Calu3 (cell line): Measurements from ENCODE around the gene PTPRR. TPM values are rescaled to one million over a fixed set of nuclear protein-coding genes. Genes with fewer than 3 reads are reported as not detected.

Experiments used
- BruUV-seq: library from RNA; stranded (reverse); fragments of 400-500 nt; replicated peaks from 2 replicates; lab custom pipeline; 2021; lab: Mats Ljungman, UMichigan
- CTCF ChIA-PET: fragments of 300-600 bp; sonication (Branson Sonifier 250); formaldehyde crosslinking; loops from one replicate; lab custom pipeline; 2022; ENCODE audit warnings: antibody characterized with exemption; lab: Charles Lee
- DNase-seq: peaks from one replicate; pipeline ENCODE4 v3.0.0; 2022
- H3K27ac Mint-ChIP-seq: one replicate; pipeline ENCODE4 v1.8.0; 2022; ENCODE audit warnings: mixed read lengths; ENCODE audit not compliant: unreplicated experiment
- H3K27me3 Mint-ChIP-seq: one replicate; pipeline ENCODE4 v1.8.0; 2022; ENCODE audit warnings: mixed read lengths; ENCODE audit not compliant: unreplicated experiment
- H3K36me3 Mint-ChIP-seq: one replicate; pipeline ENCODE4 v1.8.0; 2022; ENCODE audit warnings: mild to moderate bottlenecking, moderate library complexity, mixed read lengths; ENCODE audit not compliant: insufficient read depth, unreplicated experiment
- H3K4me1 Mint-ChIP-seq: one replicate; pipeline ENCODE4 v1.8.0; 2022; ENCODE audit warnings: mild to moderate bottlenecking, low read depth, mixed read lengths; ENCODE audit not compliant: unreplicated experiment
- H3K4me3 Mint-ChIP-seq: one replicate; pipeline ENCODE4 v1.8.0; 2022; ENCODE audit warnings: mild to moderate bottlenecking, low read depth, moderate library complexity, mixed read lengths; ENCODE audit not compliant: unreplicated experiment
- H3K9me3 Mint-ChIP-seq: one replicate; pipeline ENCODE4 v1.8.0; 2022; ENCODE audit warnings: low read depth, mixed read lengths; ENCODE audit not compliant: unreplicated experiment
- CTCF ChIP-seq: fragments of 200-600 bp; IDR thresholded peaks from one replicate; pipeline ENCODE4 v1.8.0; 2022; ENCODE audit warnings: antibody characterized with exemption; ENCODE audit not compliant: unreplicated experiment
- intact Hi-C: fragments of 100-400 bp; cut with micrococcal nuclease; formaldehyde crosslinking; loops from one replicate; pipeline ENCODE4 v1.10.0; 2022; ENCODE audit not compliant: unreplicated experiment
- total RNA-seq: library from RNA; stranded (reverse); gene quantifications from 2 replicates; pipeline ENCODE4 v1.2.3, GENCODE V29; 2022

Gene PTPRR
- total RNA-seq, 1 experiment from 2014 or later: 39.1 TPM

GRCh38 chr12:70806827-70807226 is 113.7 kb downstream of the PTPRR start:
- H3K36me3 Mint-ChIP-seq: no peaks in the 10 kb centered on the region
- intact Hi-C loops: no loop called here
- no TSS peak for BruUV-seq
- CTCF ChIA-PET: no interaction called here
- H3K4me3 Mint-ChIP-seq: no peak overlapping the region
- H3K9me3 Mint-ChIP-seq: no peaks in the 10 kb centered on the region
- no peak overlapping the region for H3K27ac Mint-ChIP-seq
- no peaks in the 10 kb centered on the region for H3K27me3 Mint-ChIP-seq
- no peak for TF ChIP-seq CTCF
- no peak for DNase-seq
- H3K4me1 Mint-ChIP-seq: peaks cover 54% of the 10 kb centered on the region

GRCh38 chr12:70806043-70806442 is 114.5 kb downstream of the PTPRR start:
- Mint-ChIP-seq H3K27me3 (no peaks in the 10 kb centered on the region), H3K36me3 (no peaks in the 10 kb centered on the region), H3K27ac (no peak overlapping the region), H3K4me1 (peaks cover 47% of the 10 kb centered on the region), H3K9me3 (no peaks in the 10 kb centered on the region), H3K4me3 (no peak overlapping the region)
- CTCF ChIA-PET: interaction anchor here (1.2 kb wide), 1 partner anchor 73 kb away, joined by 4 read pairs; no protein-coding TSS in a partner anchor
- BruUV-seq: no TSS peak
- intact Hi-C loops: no loop called here
- TF ChIP-seq CTCF: no peak
- no peak for DNase-seq

GRCh38 chr12:70798016-70798783 is 122.3 kb downstream of the PTPRR start:
- Mint-ChIP-seq H3K27ac (no peak overlapping the region), H3K27me3 (no peaks in the 10 kb centered on the region), H3K9me3 (no peaks in the 10 kb centered on the region), H3K4me3 (no peak overlapping the region), H3K4me1 (peaks cover 18% of the 10 kb centered on the region), H3K36me3 (no peaks in the 10 kb centered on the region)
- DNase-seq: no peak
- TF ChIP-seq CTCF: no peak
- CTCF ChIA-PET: no interaction called here
- intact Hi-C loops: no loop called here
- no TSS peak for BruUV-seq

GRCh38 chr12:70796989-70797388 is 123.5 kb downstream of the PTPRR start:
- Mint-ChIP-seq H3K36me3 (no peaks in the 10 kb centered on the region), H3K4me1 (peaks cover 18% of the 10 kb centered on the region), H3K27ac (no peak overlapping the region), H3K27me3 (no peaks in the 10 kb centered on the region), H3K9me3 (no peaks in the 10 kb centered on the region), H3K4me3 (no peak overlapping the region)
- no peak for TF ChIP-seq CTCF
- no TSS peak for BruUV-seq
- no peak for DNase-seq
- intact Hi-C loops: no loop called here
- CTCF ChIA-PET: no interaction called here
